H1 (cell line): ENCODE measurements around the gene TBC1D2. TPM values are rescaled to one million over a fixed set of nuclear protein-coding genes. Genes with fewer than 3 reads are reported as not detected.

Experiments used
- CBX8 ChIP-seq: fragments of 300-800, 300-1000 bp; sonication (generic); IDR thresholded peaks from 2 replicates; pipeline ENCODE4 v1.7.1; 2016; ENCODE audit warnings: low read depth, low read length, borderline replicate concordance
- CHD7 ChIP-seq: fragments of 300-600 bp; sonication (generic); IDR thresholded peaks from 2 replicates; pipeline ENCODE4 v1.7.1; 2012; ENCODE audit warnings: low read length, moderate library complexity, mild to moderate bottlenecking, inconsistent platforms; ENCODE audit not compliant: insufficient replicate concordance
- NRF1 ChIP-seq: IDR thresholded peaks from 2 replicates; pipeline ENCODE4 v1.6.1; 2011; ENCODE audit warnings: mild to moderate bottlenecking, low read depth, low read length, improper control_type of control experiment
- polyA plus RNA-seq, 7 experiments: library from polyadenylated mRNA; depleted of rRNA in 3 of 7; stranded (reverse) in 5 of 7; unstranded in 2 of 7; fragments of >200 nt in 5 of 7; fragments of 200-250 nt in 2 of 7; gene quantifications; 1 replicate in 5 of 7; 2 replicates in 1 of 7; 4 replicates in 1 of 7; pipeline versions ENCODE4 v1.2.1 to v1.2.3, GENCODE V29; 2011 to 2013; ENCODE audit warnings: missing spikeins in 2 of 7, mixed read lengths in 2 of 7
- total RNA-seq: library from RNA; stranded (reverse); fragmentation: NEBNext Ultra II Directional; extraction: Animal tissue kit (Norgen Biotek cat#: 25700); gene quantifications from 2 replicates; pipeline ENCODE4 v1.2.1, GENCODE V29; 2021

Gene TBC1D2
- total and polyA plus RNA-seq, 2 of the 8 experiments (the other 6 are each of a cell fraction or from before 2014, with no cell fraction given) = 7.4 TPM

GRCh38 chr9:98280574-98280973 lies 25.1 kb upstream of the TBC1D2 start (continued):
- no peak for TF ChIP-seq CHD7
- no peak for TF ChIP-seq NRF1
- TF ChIP-seq CBX8 = no peak
